ENCODE measurements around the gene RAB37.

RAB37 gene, protein sequence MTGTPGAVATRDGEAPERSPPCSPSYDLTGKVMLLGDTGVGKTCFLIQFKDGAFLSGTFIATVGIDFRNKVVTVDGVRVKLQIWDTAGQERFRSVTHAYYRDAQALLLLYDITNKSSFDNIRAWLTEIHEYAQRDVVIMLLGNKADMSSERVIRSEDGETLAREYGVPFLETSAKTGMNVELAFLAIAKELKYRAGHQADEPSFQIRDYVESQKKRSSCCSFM

DNA sequence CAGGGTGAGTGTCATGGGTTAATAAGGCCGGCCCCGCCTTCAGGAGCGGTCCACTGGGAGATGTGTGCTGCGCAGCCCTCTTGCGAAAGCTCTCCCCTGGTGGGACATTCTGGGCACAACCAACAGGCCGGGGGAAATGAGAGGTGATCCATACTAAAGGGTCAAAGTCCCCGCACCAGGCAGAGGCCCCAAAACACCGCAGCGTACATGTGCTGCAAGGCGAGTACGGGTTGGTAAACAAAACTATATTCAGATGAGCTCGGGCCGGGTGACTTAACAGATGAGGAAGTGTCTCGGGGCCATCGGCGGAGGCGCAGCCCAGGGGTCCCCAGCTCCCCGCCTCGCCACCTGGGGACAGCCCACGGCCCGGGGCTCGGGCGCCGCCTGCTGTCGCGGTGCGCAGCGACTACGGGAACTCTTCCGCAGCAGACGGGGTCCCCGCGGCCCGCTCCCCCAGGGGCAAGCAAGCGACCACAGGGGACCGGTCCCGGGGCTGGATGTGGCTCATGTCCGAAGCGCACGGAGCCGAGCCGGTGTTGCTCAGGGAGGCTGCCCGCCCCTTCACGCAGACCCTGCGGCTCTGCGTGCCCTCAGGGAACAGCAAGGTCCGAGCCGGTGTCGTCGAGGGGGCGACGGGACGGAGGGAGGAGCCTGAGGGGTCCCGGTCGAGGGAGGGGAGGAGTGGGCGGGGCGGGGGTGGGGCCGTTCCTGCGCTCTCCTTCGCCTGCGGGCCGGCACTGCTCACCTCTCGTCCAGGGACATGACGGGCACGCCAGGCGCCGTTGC is at the start of gene RAB37:
RAB37 (plus strand) TSS at position 744 of the 786 bp plus-strand sequence; CDS start at position 761, 17 bp downstream.
- Histone ChIP-seq H3K9me3 (ENCODE audit: control insufficient read depth, insufficient read depth, low read length) (no peaks in the 10 kb centered on the region), H3K36me3 (ENCODE audit: insufficient read depth, low read length) (no peaks in the 10 kb centered on the region), H3K9ac (ENCODE audit: low read depth, low read length) (peak within 1 kb of the TSS; percentile 75), H3K4me1 (ENCODE audit: insufficient read depth, low read length) (peaks cover 18% of the 10 kb centered on the region)

GRCh38 chr17:74687886-74688285 is 49.2 kb upstream of the RAB37 start:
- Histone ChIP-seq H3K36me3 (ENCODE audit: insufficient read depth, low read length) (no peaks in the 10 kb centered on the region), H3K4me1 (ENCODE audit: insufficient read depth, low read length) (no peaks in the 10 kb centered on the region), H3K9me3 (ENCODE audit: control insufficient read depth, insufficient read depth, low read length) (no peaks in the 10 kb centered on the region), H3K9ac (ENCODE audit: low read depth, low read length) (no peak overlapping the region)

DNA sequence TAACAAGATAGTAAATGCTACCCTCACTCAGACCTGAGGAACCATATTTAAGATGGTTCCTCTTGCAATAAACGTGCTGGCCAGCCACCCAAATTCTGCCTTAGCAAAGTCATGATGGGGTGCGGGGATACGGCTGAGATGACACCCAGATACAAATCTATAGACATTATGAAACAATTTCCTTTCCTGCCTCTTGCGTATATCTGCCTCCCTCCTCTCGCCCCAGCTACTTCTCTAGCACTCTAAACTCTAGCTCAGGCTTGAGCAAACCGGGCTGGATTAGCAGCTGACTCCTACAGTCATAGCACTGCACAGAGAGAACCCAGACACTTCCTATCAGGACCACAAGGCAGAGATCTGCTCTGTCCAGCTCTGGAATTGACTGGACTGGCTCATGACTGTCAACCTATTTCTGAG is 46.6 kb upstream of the RAB37 start:
- H3K9ac ChIP-seq (ENCODE audit: low read depth, low read length) = no peak overlapping the region
- no peaks in the 10 kb centered on the region for H3K36me3 ChIP-seq (ENCODE audit: insufficient read depth, low read length)
- H3K9me3 ChIP-seq (ENCODE audit: control insufficient read depth, insufficient read depth, low read length) = no peaks in the 10 kb centered on the region
- H3K4me1 ChIP-seq (ENCODE audit: insufficient read depth, low read length) = no peaks in the 10 kb centered on the region

- H3K9ac ChIP-seq (ENCODE audit: low read depth, low read length) = no peak overlapping the region
- no peaks in the 10 kb centered on the region for H3K4me1 ChIP-seq (ENCODE audit: insufficient read depth, low read length)
Measured at GRCh38 chr17:74691151-74691550, 45.9 kb upstream of the RAB37 start.

DNA sequence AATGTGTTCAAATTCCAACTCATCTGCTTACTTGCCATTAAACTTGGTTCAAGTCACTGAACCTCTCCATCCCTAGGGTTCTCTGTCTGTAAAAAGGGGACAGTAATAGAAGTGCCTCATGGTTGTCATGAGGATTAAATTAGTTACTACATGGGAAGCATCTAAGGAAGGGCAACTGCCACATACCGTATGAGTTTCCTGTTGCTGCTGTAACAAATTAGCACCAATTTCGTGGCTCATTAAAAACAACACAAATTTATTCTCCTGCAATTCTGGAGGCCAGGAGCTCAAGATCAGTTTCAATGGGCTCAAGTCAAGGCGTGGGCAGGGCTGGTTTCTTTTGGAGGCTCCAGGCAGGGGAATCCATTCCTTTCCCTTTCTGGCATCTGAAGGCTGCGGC is 43.0 kb upstream of the RAB37 start:
- Histone ChIP-seq H3K36me3 (ENCODE audit: insufficient read depth, low read length) (no peaks in the 10 kb centered on the region), H3K9me3 (ENCODE audit: control insufficient read depth, insufficient read depth, low read length) (no peaks in the 10 kb centered on the region), H3K4me1 (ENCODE audit: insufficient read depth, low read length) (no peaks in the 10 kb centered on the region), H3K9ac (ENCODE audit: low read depth, low read length) (no peak overlapping the region)

More at GRCh38 chr17:74691151-74691550, 45.9 kb upstream of the RAB37 start:
- no peaks in the 10 kb centered on the region for H3K9me3 ChIP-seq (ENCODE audit: control insufficient read depth, insufficient read depth, low read length)
- no peaks in the 10 kb centered on the region for H3K36me3 ChIP-seq (ENCODE audit: insufficient read depth, low read length)

DNA sequence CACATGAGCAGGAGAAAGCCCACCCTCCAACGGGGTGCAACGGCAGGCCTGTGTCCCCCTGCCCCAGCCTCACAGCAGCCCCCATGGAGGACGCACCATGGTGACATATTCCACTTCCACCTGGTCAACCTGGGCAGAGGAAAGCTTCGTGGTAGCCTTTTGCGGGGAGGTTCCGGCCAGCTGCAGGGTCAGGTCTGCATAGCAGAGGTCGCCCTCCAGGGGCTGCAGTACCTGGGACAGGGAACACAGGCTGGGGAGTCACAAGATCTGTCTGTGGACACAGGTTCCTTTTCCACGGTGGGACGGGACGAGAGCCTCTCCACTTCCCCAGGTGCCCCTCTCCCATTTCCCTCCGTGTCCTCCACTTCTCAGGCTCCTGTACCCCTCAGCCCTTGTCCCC is 41.4 kb upstream of the RAB37 start:
- no peaks in the 10 kb centered on the region for H3K9me3 ChIP-seq (ENCODE audit: control insufficient read depth, insufficient read depth, low read length)
- H3K4me1 ChIP-seq (ENCODE audit: insufficient read depth, low read length) = no peaks in the 10 kb centered on the region
- no peak overlapping the region for H3K9ac ChIP-seq (ENCODE audit: low read depth, low read length)
- H3K36me3 ChIP-seq (ENCODE audit: insufficient read depth, low read length) = no peaks in the 10 kb centered on the region

DNA sequence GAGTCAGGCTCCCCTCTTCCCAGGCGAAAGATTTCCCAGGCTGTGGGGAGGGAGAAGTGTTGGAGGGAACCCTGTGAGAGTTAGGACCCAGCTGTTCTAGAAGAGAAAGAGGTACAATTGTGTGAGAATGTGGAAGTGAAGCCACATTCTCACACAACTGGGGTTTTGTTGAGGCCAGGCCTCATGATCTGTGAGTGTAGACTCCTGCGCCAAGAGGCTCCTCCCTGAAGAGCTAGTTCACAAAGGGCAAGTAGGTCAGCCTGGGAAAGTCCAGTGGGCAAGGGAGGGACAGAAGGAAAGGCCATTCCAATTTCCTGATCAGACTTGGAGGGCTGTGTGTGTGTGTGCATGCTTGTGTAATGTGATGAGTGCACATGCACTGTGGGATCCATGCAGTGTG is 39.5 kb upstream of the RAB37 start:
- H3K9ac ChIP-seq (ENCODE audit: low read depth, low read length) = no peak overlapping the region
- H3K4me1 ChIP-seq (ENCODE audit: insufficient read depth, low read length) = no peaks in the 10 kb centered on the region
- no peaks in the 10 kb centered on the region for H3K9me3 ChIP-seq (ENCODE audit: control insufficient read depth, insufficient read depth, low read length)
- no peaks in the 10 kb centered on the region for H3K36me3 ChIP-seq (ENCODE audit: insufficient read depth, low read length)

- H3K4me1 ChIP-seq (ENCODE audit: insufficient read depth, low read length) = no peaks in the 10 kb centered on the region
- H3K36me3 ChIP-seq (ENCODE audit: insufficient read depth, low read length) = no peaks in the 10 kb centered on the region
- H3K9ac ChIP-seq (ENCODE audit: low read depth, low read length) = no peak overlapping the region
Measured at GRCh38 chr17:74698069-74698468, 39.0 kb upstream of the RAB37 start.

DNA sequence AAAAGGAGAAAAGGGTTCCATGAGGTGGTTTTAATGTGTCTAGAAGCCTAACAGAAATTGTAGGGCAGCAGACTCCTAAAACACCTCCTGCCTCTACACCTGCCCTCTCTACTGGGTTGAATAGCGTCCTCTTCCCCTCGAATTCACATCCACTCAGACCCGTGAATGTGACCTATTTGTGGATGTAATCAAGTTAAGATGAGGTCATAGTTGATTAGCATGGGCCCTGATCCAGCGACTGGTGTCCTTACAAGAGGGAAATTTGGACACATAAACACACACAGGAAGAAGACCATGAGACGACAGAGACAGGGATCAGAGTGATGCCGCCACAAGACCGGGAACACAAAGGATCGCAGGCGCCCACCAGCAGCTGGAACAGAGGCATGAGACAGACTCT is 37.8 kb upstream of the RAB37 start:
- no peaks in the 10 kb centered on the region for H3K9me3 ChIP-seq (ENCODE audit: control insufficient read depth, insufficient read depth, low read length)
- H3K36me3 ChIP-seq (ENCODE audit: insufficient read depth, low read length) = no peaks in the 10 kb centered on the region
- no peaks in the 10 kb centered on the region for H3K4me1 ChIP-seq (ENCODE audit: insufficient read depth, low read length)
- H3K9ac ChIP-seq (ENCODE audit: low read depth, low read length) = no peak overlapping the region

More at GRCh38 chr17:74698069-74698468, 39.0 kb upstream of the RAB37 start:
- no peaks in the 10 kb centered on the region for H3K9me3 ChIP-seq (ENCODE audit: control insufficient read depth, insufficient read depth, low read length)

GRCh38 chr17:74702116-74702871 is 34.8 kb upstream of the RAB37 start:
- Histone ChIP-seq H3K4me1 (ENCODE audit: insufficient read depth, low read length) (no peaks in the 10 kb centered on the region), H3K9ac (ENCODE audit: low read depth, low read length) (no peak overlapping the region), H3K36me3 (ENCODE audit: insufficient read depth, low read length) (no peaks in the 10 kb centered on the region), H3K9me3 (ENCODE audit: control insufficient read depth, insufficient read depth, low read length) (no peaks in the 10 kb centered on the region)

GRCh38 chr17:74703311-74703710 is 33.7 kb upstream of the RAB37 start:
- no peaks in the 10 kb centered on the region for H3K36me3 ChIP-seq (ENCODE audit: insufficient read depth, low read length)
- H3K9ac ChIP-seq (ENCODE audit: low read depth, low read length) = no peak overlapping the region
- H3K9me3 ChIP-seq (ENCODE audit: control insufficient read depth, insufficient read depth, low read length) = no peaks in the 10 kb centered on the region
- H3K4me1 ChIP-seq (ENCODE audit: insufficient read depth, low read length) = no peaks in the 10 kb centered on the region

GRCh38 chr17:74704544-74704943 is 32.5 kb upstream of the RAB37 start:
- H3K4me1 ChIP-seq (ENCODE audit: insufficient read depth, low read length) = no peaks in the 10 kb centered on the region
- H3K9ac ChIP-seq (ENCODE audit: low read depth, low read length) = no peak overlapping the region
- H3K36me3 ChIP-seq (ENCODE audit: insufficient read depth, low read length) = no peaks in the 10 kb centered on the region
- no peaks in the 10 kb centered on the region for H3K9me3 ChIP-seq (ENCODE audit: control insufficient read depth, insufficient read depth, low read length)

DNA sequence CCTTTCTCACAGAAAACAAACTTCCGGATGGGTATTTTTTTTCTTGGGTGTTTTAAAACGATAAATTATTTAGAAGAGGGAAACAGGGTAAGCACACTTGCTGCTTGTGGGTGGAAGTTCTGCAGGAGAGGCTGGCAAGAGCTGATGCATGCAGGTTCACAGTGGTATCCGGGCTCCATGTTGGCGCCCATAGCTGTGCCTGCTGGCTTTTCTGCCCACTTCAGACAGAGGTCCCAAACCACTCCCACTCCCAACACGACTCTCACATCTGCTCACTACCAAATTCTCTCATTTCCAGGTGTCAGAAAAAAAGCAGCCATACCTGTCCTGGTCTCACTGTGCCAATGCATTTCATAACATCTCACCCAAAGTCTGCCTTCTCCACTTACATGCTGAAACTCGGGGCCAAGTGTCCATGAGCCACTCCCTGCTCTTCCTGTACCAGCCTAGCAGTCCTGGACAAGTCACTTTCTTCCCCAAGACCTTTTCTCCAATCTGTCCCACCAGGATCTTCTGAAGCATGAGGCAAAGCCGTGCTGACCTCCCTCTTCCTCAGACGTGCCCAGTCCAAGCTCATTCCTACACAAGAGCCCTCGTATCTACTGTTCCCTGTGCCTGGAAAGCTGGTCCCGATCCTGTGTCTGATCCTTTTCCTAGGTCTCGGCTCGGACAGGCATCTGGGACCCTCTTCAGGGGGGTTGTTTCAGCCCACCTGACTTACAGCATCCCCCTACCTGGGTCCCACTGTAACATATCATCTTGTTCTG is 25.8 kb upstream of the RAB37 start:
- H3K4me1 ChIP-seq (ENCODE audit: insufficient read depth, low read length) = no peaks in the 10 kb centered on the region
- no peaks in the 10 kb centered on the region for H3K9me3 ChIP-seq (ENCODE audit: control insufficient read depth, insufficient read depth, low read length)
- no peak overlapping the region for H3K9ac ChIP-seq (ENCODE audit: low read depth, low read length)
- H3K36me3 ChIP-seq (ENCODE audit: insufficient read depth, low read length) = no peaks in the 10 kb centered on the region

GRCh38 chr17:74712301-74712700 is 24.8 kb upstream of the RAB37 start:
- Histone ChIP-seq H3K9me3 (ENCODE audit: control insufficient read depth, insufficient read depth, low read length) (no peaks in the 10 kb centered on the region), H3K9ac (ENCODE audit: low read depth, low read length) (no peak overlapping the region), H3K4me1 (ENCODE audit: insufficient read depth, low read length) (no peaks in the 10 kb centered on the region), H3K36me3 (ENCODE audit: insufficient read depth, low read length) (no peaks in the 10 kb centered on the region)

All from ES-I3 (cell line).